ENCODE measurements around the gene NUP50.

The NUP50 gene

DNA sequence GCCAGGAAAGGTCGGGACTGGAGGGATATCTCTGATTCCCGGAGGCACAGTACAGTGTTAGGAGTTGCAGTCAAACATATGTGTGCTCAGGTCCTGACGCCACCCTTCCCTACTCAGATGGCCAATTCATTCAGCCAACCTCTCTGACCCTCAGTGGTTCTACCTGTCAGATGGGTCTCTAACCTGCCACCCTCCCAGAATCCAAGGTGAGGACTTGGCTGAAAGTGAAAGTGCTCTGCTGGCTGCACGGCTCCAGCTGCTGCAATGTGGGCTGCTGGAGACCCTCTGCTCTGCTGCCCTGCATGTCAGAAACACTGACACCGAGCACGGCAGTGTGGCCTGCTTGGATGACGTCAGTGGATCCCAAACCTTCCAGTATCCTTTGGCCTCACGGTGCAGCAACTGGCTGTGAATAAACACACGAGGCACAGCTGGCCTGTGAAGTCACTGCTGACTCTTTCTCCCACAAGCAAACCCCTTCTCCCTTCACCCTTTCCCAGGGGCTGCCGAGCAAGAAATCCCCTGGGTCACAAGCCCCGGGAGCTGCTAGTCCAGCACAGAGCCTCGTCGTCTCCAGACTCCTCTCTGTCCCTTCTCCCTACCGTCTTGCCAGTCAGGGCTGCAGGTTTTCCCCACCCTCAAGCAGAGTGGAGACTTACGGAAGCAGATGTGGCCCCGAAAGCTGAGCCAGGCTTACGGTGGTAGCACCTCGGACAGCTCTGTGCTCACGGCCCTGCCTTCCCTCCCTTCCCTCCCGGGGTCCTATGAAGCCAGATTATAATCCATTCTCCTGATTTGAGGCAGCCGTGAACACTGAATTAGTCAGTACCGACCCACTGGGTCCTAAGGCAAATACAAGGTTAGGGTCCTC, 52.6 kb downstream of the NUP50 start:
- H2BK15ac ChIP-seq (ENCODE audit: low read depth, poor library complexity, severe bottlenecking) = no peak overlapping the region
- peak overlapping the region in 1 of 2 experiments; percentile 38 for H3K4me3 ChIP-seq (ENCODE audit: insufficient read depth in 1 of 2, low read depth in 1 of 2, low read length in 2 of 2)
- no peaks in the 10 kb centered on the region for H3K27me3 ChIP-seq (ENCODE audit: control insufficient read depth in 1 of 2, insufficient read depth in 1 of 2, low read length in 2 of 2)
- no peak overlapping the region for H2BK12ac ChIP-seq (ENCODE audit: low read length in 2 of 2)
- H4K8ac ChIP-seq (ENCODE audit: low read length) = no peak overlapping the region
- H2AK5ac ChIP-seq (ENCODE audit: low read length, severe bottlenecking) = no peak overlapping the region
- H3K9me3 ChIP-seq (ENCODE audit: control insufficient read depth, low read length) = no peaks in the 10 kb centered on the region
- H3K9ac ChIP-seq (ENCODE audit: low read length) = no peak overlapping the region
- no peak overlapping the region for H4K91ac ChIP-seq (ENCODE audit: low read length)
- H3K18ac ChIP-seq (ENCODE audit: low read depth in 1 of 2, low read length in 2 of 2) = no peak overlapping the region
- no peak overlapping the region for H3K4ac ChIP-seq (ENCODE audit: low read depth in 1 of 2, low read length in 2 of 2)
- no peak overlapping the region for H3K27ac ChIP-seq (ENCODE audit: low read length, poor library complexity, severe bottlenecking)
- no peak overlapping the region for H3K23ac ChIP-seq (ENCODE audit: low read length in 2 of 2)
- no peak overlapping the region for H2AFZ ChIP-seq (ENCODE audit: low read depth, low read length)
- no peaks in the 10 kb centered on the region for H3K36me3 ChIP-seq (ENCODE audit: control insufficient read depth in 1 of 2, insufficient read depth in 2 of 2, low read depth in 1 of 2, low read length in 2 of 2)
- H3K14ac ChIP-seq (ENCODE audit: low read length in 2 of 2) = peak overlapping the region in 1 of 2 experiments; percentile 38
- H2BK120ac ChIP-seq (ENCODE audit: low read depth, low read length) = no peak overlapping the region
- peaks cover 34% of the 10 kb centered on the region for H3K79me1 ChIP-seq (replicated peaks; ENCODE audit: low read length, poor library complexity, severe bottlenecking)
- H3K4me2 ChIP-seq (ENCODE audit: low read length, poor library complexity, severe bottlenecking) = peak overlapping the region; percentile 43
- WGBS = 36% methylated on average over 22 of the region's 22 CpGs
- H2BK5ac ChIP-seq (ENCODE audit: low read depth, low read length, poor library complexity, severe bottlenecking) = no peak overlapping the region
- DNase-seq = peak; percentile 92
- peaks cover 28% of the 10 kb centered on the region for H3K4me1 ChIP-seq (ENCODE audit: control insufficient read depth, insufficient read depth, low read depth, low read length)

DNA sequence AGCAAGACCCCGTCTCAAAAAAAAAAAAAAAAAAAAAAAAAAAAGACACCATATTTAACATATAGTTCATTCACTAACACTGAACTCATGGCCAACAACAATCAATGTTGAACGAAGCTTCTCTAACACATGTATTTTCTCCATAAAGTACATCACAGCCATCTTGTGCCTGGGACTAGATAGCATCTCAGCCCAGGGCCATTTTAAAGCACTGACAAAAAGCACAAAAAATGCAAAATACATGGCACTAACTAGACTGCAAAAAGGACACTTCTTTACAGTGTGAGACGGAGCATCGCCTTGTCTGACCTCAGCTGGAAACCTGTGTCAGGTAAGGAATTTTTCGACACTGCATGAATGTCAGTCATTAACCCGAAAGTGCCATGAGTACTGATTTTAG, 53.6 kb downstream of the NUP50 start:
- H3K4ac ChIP-seq (ENCODE audit: low read depth in 1 of 2, low read length in 2 of 2) = no peak overlapping the region
- no peak overlapping the region for H4K91ac ChIP-seq (ENCODE audit: low read length)
- H2AFZ ChIP-seq (ENCODE audit: low read depth, low read length) = no peak overlapping the region
- no peaks in the 10 kb centered on the region for H3K27me3 ChIP-seq (ENCODE audit: control insufficient read depth in 1 of 2, insufficient read depth in 1 of 2, low read length in 2 of 2)
- no peak overlapping the region for H2BK120ac ChIP-seq (ENCODE audit: low read depth, low read length)
- no peak overlapping the region for H2BK12ac ChIP-seq (ENCODE audit: low read length in 2 of 2)
- H3K14ac ChIP-seq (ENCODE audit: low read length in 2 of 2) = no peak overlapping the region
- H3K4me1 ChIP-seq (ENCODE audit: control insufficient read depth, insufficient read depth, low read depth, low read length) = peaks cover 19% of the 10 kb centered on the region
- H2AK5ac ChIP-seq (ENCODE audit: low read length, severe bottlenecking) = no peak overlapping the region
- no peak overlapping the region for H3K9ac ChIP-seq (ENCODE audit: low read length)
- DNase-seq = no peak
- H2BK15ac ChIP-seq (ENCODE audit: low read depth, poor library complexity, severe bottlenecking) = no peak overlapping the region
- no peak overlapping the region for H3K18ac ChIP-seq (ENCODE audit: low read depth in 1 of 2, low read length in 2 of 2)
- H3K4me3 ChIP-seq (ENCODE audit: insufficient read depth in 1 of 2, low read depth in 1 of 2, low read length in 2 of 2) = no peak overlapping the region
- H3K79me1 ChIP-seq (replicated peaks; ENCODE audit: low read length, poor library complexity, severe bottlenecking) = peaks cover 36% of the 10 kb centered on the region
- no peak overlapping the region for H3K23ac ChIP-seq (ENCODE audit: low read length in 2 of 2)
- 94% methylated on average over 6 of the region's 6 CpGs for WGBS
- no peak overlapping the region for H3K27ac ChIP-seq (ENCODE audit: low read length, poor library complexity, severe bottlenecking)
- no peak overlapping the region for H4K8ac ChIP-seq (ENCODE audit: low read length)
- no peak overlapping the region for H3K4me2 ChIP-seq (ENCODE audit: low read length, poor library complexity, severe bottlenecking)
- H2BK5ac ChIP-seq (ENCODE audit: low read depth, low read length, poor library complexity, severe bottlenecking) = no peak overlapping the region
- no peaks in the 10 kb centered on the region for H3K36me3 ChIP-seq (ENCODE audit: control insufficient read depth in 1 of 2, insufficient read depth in 2 of 2, low read depth in 1 of 2, low read length in 2 of 2)
- no peaks in the 10 kb centered on the region for H3K9me3 ChIP-seq (ENCODE audit: control insufficient read depth, low read length)

DNA sequence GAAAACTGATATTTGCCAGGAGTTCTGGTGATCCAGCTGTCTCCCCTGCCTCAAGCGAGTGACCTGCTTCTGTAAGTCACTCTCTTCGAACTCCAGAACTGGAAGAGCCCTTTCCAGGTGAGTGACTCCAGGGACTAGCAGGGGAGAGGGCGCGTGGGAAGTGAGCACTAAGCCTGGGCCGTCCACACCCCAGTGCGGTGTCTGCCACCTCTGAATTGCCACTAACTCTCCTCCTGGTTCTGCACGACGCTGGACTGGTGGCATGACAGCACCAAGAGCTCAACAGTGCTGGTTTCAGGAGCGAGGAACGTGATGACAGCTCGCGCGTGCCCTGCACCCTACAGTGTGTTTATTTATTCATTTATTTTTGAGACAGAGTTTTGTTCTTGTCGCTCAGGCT, 54.1 kb downstream of the NUP50 start:
- Histone ChIP-seq H3K18ac (ENCODE audit: low read depth in 1 of 2, low read length in 2 of 2) (no peak overlapping the region), H2BK15ac (ENCODE audit: low read depth, poor library complexity, severe bottlenecking) (no peak overlapping the region), H3K14ac (ENCODE audit: low read length in 2 of 2) (peak overlapping the region in 1 of 2 experiments; percentile 19), H4K8ac (ENCODE audit: low read length) (no peak overlapping the region), H3K4ac (ENCODE audit: low read depth in 1 of 2, low read length in 2 of 2) (no peak overlapping the region), H3K9me3 (ENCODE audit: control insufficient read depth, low read length) (no peaks in the 10 kb centered on the region), H3K23ac (ENCODE audit: low read length in 2 of 2) (peak overlapping the region in 1 of 2 experiments; percentile 41), H3K4me3 (ENCODE audit: insufficient read depth in 1 of 2, low read depth in 1 of 2, low read length in 2 of 2) (no peak overlapping the region), H2BK5ac (ENCODE audit: low read depth, low read length, poor library complexity, severe bottlenecking) (no peak overlapping the region), H3K4me1 (ENCODE audit: control insufficient read depth, insufficient read depth, low read depth, low read length) (peaks cover 15% of the 10 kb centered on the region), H3K79me1 (replicated peaks; ENCODE audit: low read length, poor library complexity, severe bottlenecking) (peaks cover 37% of the 10 kb centered on the region), H2AK5ac (ENCODE audit: low read length, severe bottlenecking) (no peak overlapping the region), H2AFZ (ENCODE audit: low read depth, low read length) (no peak overlapping the region), H3K27me3 (ENCODE audit: control insufficient read depth in 1 of 2, insufficient read depth in 1 of 2, low read length in 2 of 2) (no peaks in the 10 kb centered on the region), H3K36me3 (ENCODE audit: control insufficient read depth in 1 of 2, insufficient read depth in 2 of 2, low read depth in 1 of 2, low read length in 2 of 2) (no peaks in the 10 kb centered on the region), H3K4me2 (ENCODE audit: low read length, poor library complexity, severe bottlenecking) (no peak overlapping the region), H2BK12ac (ENCODE audit: low read length in 2 of 2) (no peak overlapping the region), H2BK120ac (ENCODE audit: low read depth, low read length) (no peak overlapping the region), H4K91ac (ENCODE audit: low read length) (no peak overlapping the region), H3K27ac (ENCODE audit: low read length, poor library complexity, severe bottlenecking) (no peak overlapping the region), H3K9ac (ENCODE audit: low read length) (no peak overlapping the region)
- DNase-seq = no peak
- 92% methylated on average over 14 of the region's 14 CpGs for WGBS

DNA sequence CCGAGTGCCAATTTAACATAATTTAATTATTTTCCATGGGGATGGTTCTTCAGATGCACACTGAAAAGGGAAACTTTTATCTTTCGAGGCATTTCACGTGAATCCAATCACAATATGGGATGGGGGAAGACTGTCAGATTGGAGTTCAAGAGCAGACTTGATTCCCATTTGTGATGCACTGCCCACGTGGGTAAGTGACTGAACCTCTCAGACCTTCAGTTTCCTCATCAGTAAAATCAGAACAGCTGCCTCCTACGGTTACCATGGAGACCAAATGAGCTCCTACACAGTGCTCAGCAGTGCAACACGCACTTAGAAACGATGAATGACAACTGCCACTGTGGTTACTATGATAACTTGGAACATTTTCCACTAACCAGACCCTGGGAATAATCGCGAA, 55.3 kb downstream of the NUP50 start:
- 89% methylated on average over 9 of the region's 9 CpGs for WGBS
- Histone ChIP-seq H2BK15ac (ENCODE audit: low read depth, poor library complexity, severe bottlenecking) (no peak overlapping the region), H2AFZ (ENCODE audit: low read depth, low read length) (no peak overlapping the region), H3K36me3 (ENCODE audit: control insufficient read depth in 1 of 2, insufficient read depth in 2 of 2, low read depth in 1 of 2, low read length in 2 of 2) (no peaks in the 10 kb centered on the region), H2BK5ac (ENCODE audit: low read depth, low read length, poor library complexity, severe bottlenecking) (no peak overlapping the region), H3K18ac (ENCODE audit: low read depth in 1 of 2, low read length in 2 of 2) (no peak overlapping the region), H4K8ac (ENCODE audit: low read length) (no peak overlapping the region), H2AK5ac (ENCODE audit: low read length, severe bottlenecking) (no peak overlapping the region), H3K9ac (ENCODE audit: low read length) (no peak overlapping the region), H4K91ac (ENCODE audit: low read length) (no peak overlapping the region), H3K79me1 (replicated peaks; ENCODE audit: low read length, poor library complexity, severe bottlenecking) (peaks cover 40% of the 10 kb centered on the region), H3K4ac (ENCODE audit: low read depth in 1 of 2, low read length in 2 of 2) (no peak overlapping the region), H2BK120ac (ENCODE audit: low read depth, low read length) (no peak overlapping the region), H3K27me3 (ENCODE audit: control insufficient read depth in 1 of 2, insufficient read depth in 1 of 2, low read length in 2 of 2) (no peaks in the 10 kb centered on the region), H2BK12ac (ENCODE audit: low read length in 2 of 2) (no peak overlapping the region), H3K27ac (ENCODE audit: low read length, poor library complexity, severe bottlenecking) (no peak overlapping the region), H3K14ac (ENCODE audit: low read length in 2 of 2) (no peak overlapping the region), H3K4me3 (ENCODE audit: insufficient read depth in 1 of 2, low read depth in 1 of 2, low read length in 2 of 2) (no peak overlapping the region), H3K9me3 (ENCODE audit: control insufficient read depth, low read length) (no peaks in the 10 kb centered on the region), H3K23ac (ENCODE audit: low read length in 2 of 2) (no peak overlapping the region), H3K4me1 (ENCODE audit: control insufficient read depth, insufficient read depth, low read depth, low read length) (peaks cover 12% of the 10 kb centered on the region), H3K4me2 (ENCODE audit: low read length, poor library complexity, severe bottlenecking) (no peak overlapping the region)
- DNase-seq = peak; percentile 62

Data from mesenchymal stem cell (in vitro differentiated cells and primary cell).